ENCODE measurements around the gene JDP2.

The JDP2 gene

GRCh38 chr14:75424496-75424895 is 3.3 kb upstream of the JDP2 start:
- DNase-seq (ENCODE audit: extremely low read depth, insufficient read length) = no peak
- Histone ChIP-seq H3K36me3 (ENCODE audit: control insufficient read depth, insufficient read depth, low read length) (no peaks in the 10 kb centered on the region), H3K27me3 (replicated peaks; ENCODE audit: control insufficient read depth, insufficient read depth, low read length) (no peaks in the 10 kb centered on the region), H3K4me3 (replicated peaks; ENCODE audit: low read depth, low read length) (no peak overlapping the region)
- TF ChIP-seq, protein P1, sequence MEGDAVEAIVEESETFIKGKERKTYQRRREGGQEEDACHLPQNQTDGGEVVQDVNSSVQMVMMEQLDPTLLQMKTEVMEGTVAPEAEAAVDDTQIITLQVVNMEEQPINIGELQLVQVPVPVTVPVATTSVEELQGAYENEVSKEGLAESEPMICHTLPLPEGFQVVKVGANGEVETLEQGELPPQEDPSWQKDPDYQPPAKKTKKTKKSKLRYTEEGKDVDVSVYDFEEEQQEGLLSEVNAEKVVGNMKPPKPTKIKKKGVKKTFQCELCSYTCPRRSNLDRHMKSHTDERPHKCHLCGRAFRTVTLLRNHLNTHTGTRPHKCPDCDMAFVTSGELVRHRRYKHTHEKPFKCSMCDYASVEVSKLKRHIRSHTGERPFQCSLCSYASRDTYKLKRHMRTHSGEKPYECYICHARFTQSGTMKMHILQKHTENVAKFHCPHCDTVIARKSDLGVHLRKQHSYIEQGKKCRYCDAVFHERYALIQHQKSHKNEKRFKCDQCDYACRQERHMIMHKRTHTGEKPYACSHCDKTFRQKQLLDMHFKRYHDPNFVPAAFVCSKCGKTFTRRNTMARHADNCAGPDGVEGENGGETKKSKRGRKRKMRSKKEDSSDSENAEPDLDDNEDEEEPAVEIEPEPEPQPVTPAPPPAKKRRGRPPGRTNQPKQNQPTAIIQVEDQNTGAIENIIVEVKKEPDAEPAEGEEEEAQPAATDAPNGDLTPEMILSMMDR (IDR thresholded peaks at IDR 0.05; ENCODE audit: insufficient read depth, low read length, poor library complexity, severe bottlenecking) = no peak

DNA sequence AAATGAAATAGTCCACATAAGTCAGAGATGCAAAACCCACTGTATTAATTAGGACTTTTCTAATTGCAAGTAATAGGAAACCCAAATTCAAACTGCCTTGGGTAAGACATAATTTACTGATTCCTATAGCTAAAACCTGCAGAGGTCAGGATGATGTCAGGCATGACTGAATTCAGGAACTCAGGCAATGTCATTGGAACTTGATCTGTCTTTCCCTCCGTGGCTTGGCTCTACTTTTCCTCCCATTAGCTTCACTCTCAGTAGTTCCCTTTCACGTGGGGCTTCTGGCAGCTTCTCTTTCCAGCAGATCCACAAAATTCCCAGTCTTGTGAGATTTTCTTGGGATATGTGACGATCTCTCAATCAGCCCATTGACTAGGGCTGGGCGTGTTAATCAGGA is 2.4 kb upstream of the JDP2 start:
- TF ChIP-seq, protein P1 (IDR thresholded peaks at IDR 0.05; ENCODE audit: insufficient read depth, low read length, poor library complexity, severe bottlenecking) = no peak
- no peak overlapping the region for H3K4me3 ChIP-seq (replicated peaks; ENCODE audit: low read depth, low read length)
- H3K36me3 ChIP-seq (ENCODE audit: control insufficient read depth, insufficient read depth, low read length) = no peaks in the 10 kb centered on the region
- no peak for DNase-seq (ENCODE audit: extremely low read depth, insufficient read length)
- H3K27me3 ChIP-seq (replicated peaks; ENCODE audit: control insufficient read depth, insufficient read depth, low read length) = no peaks in the 10 kb centered on the region

- H3K4me3 ChIP-seq (replicated peaks; ENCODE audit: low read depth, low read length) = peak overlapping the region; percentile 85
- H3K36me3 ChIP-seq (ENCODE audit: control insufficient read depth, insufficient read depth, low read length) = no peaks in the 10 kb centered on the region
Observed at GRCh38 chr14:75426332-75427125, 1.3 kb upstream of the JDP2 start.

GRCh38 chr14:75427126-75427481 is 718 bp upstream of the JDP2 start:
- H3K27me3 ChIP-seq (replicated peaks; ENCODE audit: control insufficient read depth, insufficient read depth, low read length) = no peaks in the 10 kb centered on the region
- peak; percentile 61 for DNase-seq (ENCODE audit: extremely low read depth, insufficient read length)
- H3K36me3 ChIP-seq (ENCODE audit: control insufficient read depth, insufficient read depth, low read length) = no peaks in the 10 kb centered on the region
- H3K4me3 ChIP-seq (replicated peaks; ENCODE audit: low read depth, low read length) = peak overlapping the region; percentile 85
- TF ChIP-seq, protein P1 (IDR thresholded peaks at IDR 0.05; ENCODE audit: insufficient read depth, low read length, poor library complexity, severe bottlenecking) = no peak

More at GRCh38 chr14:75426332-75427125, 1.3 kb upstream of the JDP2 start:
- no peaks in the 10 kb centered on the region for H3K27me3 ChIP-seq (replicated peaks; ENCODE audit: control insufficient read depth, insufficient read depth, low read length)
- peak; percentile 65 for DNase-seq (ENCODE audit: extremely low read depth, insufficient read length)
- TF ChIP-seq, protein P1 (IDR thresholded peaks at IDR 0.05; ENCODE audit: insufficient read depth, low read length, poor library complexity, severe bottlenecking) = no peak

GRCh38 chr14:75428230-75429104 is 645 bp downstream of the JDP2 start:
- peak overlapping the region; percentile 85 for H3K4me3 ChIP-seq (replicated peaks; ENCODE audit: low read depth, low read length)
- H3K36me3 ChIP-seq (ENCODE audit: control insufficient read depth, insufficient read depth, low read length) = no peaks in the 10 kb centered on the region
- TF ChIP-seq, protein P1 (IDR thresholded peaks at IDR 0.05; ENCODE audit: insufficient read depth, low read length, poor library complexity, severe bottlenecking) = no peak
- DNase-seq (ENCODE audit: extremely low read depth, insufficient read length) = peak; percentile 24
- H3K27me3 ChIP-seq (replicated peaks; ENCODE audit: control insufficient read depth, insufficient read depth, low read length) = no peaks in the 10 kb centered on the region
